Kidney glomerular epithelial cell (primary cell): ENCODE data around the gene SETD3.

ENCODE experiments used
- DNase-seq: peaks from one replicate; lab custom pipeline; 2025; lab: John Stamatoyannopoulos, UW

Gene SETD3

DNA sequence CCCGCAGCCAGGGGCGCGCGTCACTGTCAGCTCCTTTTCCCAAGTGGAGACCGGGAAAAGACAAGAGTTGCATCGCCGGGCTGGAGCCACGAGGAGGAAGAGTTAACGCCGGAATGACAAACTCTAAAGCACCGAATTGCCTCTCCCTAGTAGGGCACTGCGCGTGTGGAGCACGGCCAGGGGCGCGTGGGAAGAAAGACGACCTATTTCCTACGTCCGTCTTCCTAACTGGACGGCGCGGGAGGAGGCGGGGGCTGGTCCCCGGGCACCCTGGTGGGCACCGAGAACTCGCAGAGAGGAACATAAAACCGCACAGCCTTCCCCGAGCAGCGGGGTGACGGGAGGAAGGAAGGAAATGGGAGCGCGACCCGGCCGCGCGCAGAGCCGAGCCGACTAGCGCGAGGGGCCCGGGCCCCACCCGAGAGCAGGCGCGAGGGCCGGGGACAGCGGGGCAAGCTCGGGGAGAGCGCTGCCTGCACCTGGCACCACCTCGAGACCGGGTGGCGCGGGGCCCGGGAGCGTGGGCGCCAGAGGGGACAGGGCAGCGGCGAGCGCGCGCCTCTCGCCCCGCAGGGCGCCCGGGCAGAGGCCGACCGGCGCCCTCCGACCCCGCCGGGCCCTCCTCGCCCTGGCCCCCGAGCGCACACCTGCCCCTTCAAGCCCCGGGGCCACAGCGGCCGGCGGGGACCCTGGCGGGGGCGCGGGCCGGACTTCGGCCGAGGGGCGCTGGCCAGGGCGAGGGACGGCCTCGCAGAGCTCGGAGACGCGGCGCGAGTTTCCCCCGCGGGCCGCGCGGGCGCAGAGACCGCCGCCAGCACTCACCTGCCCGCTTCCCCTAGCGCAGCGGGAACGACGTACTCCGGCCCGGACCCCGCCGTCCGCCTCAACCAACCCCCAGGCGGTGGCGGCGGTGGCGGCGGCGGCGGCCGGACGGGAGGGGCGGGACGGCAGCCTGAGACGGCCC, at the start of gene SETD3:
Gene SETD3, minus strand, starts transcription at position 954 of the 964 bp plus-strand sequence. CDS start 15,054 bp downstream, outside the sequence.
- peak; percentile 18 for DNase-seq

DNA sequence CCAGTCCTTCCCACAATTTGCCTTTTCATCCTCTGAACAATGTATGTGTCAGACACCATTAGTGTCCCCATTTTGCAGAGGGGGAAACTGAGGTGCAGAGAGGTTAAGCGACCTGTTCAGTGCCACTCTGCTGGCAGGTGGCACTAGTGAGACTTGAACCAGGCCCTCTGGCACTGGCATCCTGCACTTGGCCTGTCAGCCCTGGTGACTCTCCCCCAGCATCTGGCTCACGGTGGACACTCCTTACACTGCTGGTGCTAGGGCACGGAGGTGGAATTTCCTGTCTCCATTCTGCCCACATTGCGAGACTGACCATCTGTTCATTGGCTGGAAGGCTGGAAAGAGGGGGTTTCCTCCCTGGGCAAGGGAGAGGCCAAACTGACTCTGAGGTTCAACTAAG, 49.2 kb upstream of the SETD3 start:
- DNase-seq, result no peak

DNA sequence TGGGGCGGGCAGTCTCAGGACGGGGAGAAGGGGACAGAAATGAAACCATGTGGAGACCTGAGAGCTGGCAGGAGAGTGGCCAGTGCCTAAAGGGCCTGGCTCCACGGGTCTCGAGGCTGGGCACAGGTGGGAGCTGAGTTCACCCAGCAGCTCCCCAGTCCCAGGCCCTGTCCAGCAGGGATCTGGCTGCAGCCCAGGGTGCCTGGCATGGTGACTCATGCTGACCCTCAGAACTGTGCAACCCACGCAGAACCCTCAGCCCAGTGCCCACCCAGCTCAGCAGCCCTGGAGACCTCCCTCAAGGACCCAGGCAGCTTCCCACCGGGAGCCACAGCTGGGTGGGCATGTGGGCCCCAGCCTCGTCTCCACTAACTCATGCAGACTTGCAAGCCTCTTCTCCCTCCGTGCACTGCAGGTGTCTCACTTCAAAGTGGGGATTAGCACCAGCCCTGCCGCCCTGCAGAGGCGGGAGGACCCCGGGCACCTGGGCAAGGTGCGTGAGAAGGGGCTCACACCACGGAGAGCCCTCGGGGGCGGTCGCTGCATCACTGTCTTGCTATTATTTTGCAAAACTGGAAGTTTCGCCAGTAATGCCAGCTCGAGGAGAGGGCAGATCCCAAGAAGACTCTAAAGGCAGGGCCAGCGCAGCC, 46.9 kb upstream of the SETD3 start:
- no peak for DNase-seq

DNA sequence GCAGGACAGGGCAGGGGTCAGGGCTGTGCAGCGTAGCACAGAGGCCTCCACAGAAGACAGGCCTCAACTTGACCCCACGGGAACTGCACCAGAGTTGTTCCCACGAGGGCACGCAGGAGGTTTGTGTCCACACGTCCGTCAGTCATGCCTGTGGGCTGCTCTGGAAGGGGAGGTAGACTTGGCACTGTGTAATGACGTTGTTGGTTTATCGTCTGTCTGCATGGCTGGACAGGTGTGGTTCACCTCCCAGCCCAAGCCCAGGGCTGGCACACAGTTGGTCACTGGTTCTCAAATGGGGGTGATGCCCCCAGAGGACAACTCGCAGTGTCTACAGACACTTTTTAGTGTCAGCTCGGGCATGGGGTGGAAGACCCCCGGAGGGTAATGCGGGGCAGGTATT, 46.4 kb upstream of the SETD3 start:
- no peak for DNase-seq

DNA sequence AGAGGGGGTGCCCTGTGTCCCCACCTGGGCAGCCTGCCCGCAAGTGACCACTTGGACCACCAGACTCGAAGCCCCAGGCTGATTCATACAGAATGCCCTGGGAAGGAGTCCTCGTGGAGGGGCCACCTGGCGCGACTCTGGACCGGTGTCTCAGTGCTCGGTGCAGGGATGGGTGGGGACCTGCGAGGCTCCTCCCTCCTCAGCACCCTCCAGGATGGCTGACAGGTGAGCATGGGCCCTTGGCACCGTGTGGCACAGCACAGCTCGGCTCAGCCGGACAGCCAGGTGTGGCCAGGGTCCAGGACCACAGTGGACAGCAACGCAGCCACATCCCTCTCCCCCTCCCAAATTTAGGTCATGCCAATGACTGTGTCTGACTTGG, 45.0 kb upstream of the SETD3 start:
- no peak for DNase-seq

DNA sequence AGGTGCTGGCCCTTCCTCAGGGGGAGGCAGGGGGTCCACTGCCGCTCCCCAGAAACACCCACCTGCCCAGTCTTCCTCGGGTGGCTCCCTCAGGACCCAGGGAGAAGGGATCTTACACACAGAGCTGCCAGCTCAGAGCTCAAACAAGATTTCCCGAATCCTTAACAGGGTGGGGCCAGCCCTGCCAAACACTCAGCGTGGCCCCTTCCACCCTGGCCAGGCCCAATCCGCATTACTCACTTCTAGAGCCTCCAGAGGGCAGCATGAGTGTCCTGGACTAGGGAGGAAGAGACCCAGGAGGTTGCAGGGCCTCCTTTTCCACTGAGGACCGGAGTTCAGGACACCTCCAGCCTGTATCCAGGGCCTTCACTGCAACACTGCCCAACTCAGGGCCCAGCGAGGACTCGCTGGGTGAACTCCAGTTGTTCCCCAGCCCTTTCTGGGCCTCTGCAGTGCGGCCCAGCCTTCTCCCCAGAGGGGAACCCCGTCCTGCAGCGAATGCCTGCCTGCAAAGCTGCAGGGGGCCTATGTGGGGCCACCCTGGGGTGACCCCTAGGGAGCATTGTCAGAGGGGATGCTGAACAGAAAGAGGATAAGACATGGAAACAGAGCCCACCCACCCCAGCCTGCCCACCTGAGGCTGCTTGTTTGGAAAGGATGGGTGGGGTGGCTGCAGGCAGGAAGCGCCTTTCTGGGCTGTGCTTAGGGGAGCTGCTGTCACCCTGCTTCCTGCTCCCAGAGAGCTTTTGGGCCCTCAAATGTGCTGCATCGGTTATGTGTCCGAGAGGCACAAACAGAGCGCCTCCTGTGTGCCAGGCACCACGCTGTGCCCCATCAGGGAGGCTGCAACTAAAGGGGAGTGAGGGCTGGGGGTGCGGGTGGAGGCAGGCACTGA, 44.4 kb upstream of the SETD3 start:
- DNase-seq, result peak; percentile 7

DNA sequence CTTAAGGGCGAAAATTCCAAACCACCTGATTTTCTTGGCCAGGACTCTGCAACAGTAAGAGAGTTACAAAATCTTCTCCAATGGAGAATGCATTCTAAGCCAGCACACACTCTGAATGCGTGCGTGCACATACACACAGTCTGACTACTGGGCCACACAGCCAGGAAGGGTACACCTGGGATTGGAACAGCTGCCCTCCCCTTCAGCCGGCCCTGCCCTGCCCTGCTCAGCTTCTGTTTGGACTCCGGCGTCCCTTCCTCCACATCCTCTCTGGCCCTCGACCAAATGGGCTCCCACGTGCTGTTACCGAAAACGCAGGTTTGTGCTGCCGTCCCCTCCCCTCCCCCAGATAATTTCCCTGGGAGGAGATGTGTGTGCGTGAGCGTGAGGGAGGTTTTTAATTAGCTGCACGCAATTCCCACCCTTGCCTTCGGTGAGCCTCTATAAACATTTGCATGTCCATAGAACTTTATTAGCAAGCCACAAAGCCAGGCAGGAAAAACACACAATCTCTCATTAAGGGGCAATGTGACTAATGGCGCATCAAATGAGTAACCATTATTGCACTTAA, 43.5 kb upstream of the SETD3 start:
- DNase-seq, result no peak

DNA sequence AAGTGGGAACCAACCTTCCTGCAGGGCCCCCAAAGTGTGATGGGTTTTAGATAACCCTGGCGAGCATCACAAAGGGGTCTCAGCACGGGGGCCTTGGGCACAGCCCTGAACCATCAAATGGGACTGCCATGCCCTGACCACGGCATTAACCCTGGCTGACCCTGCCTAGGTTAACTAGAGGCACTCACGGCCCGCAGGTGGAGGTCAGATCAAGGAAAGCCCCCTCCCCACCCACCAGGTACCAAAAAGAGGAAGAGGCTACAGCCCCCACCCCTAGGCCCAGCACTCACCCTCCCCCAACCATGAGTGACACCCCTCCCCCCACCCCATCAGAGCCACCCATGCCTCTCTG, 43.0 kb upstream of the SETD3 start:
- no peak for DNase-seq

DNA sequence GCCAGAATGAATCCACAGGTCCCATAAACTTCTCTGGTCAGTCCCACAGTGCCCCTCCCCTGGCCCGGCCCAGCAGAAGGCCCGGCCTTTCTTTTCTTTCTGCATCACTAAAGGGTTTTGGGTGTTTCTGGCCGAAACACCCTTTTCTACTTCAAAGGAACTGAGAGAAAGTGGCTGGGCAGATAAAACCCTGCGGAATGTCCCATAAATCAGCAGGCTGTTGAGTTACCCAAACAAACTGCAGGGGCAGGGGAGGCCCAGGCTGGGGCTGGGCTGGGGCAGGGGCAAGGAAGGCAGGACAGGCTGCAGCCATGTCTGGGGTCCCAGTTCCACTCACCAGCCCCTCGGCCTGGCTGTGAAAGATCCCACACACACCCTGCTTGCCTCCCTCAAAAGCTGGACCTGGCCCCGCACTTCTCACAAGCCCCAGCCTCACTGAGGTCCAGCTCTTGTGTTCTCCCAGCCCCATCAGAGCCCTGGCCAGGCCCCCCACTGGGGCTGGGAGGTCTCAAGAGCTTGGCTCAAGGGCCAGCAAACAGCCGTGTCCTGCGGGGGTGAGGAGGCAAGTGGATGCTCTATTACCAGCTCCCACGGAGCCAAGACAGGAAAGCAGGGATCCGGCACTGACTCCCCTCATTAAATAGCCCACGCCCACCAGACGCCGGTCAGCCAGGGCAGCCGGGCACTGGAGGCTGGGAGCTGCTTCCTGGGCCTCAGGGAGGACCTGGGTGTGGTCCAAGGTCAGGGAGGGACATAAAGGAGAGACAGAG, 42.5 kb upstream of the SETD3 start:
- no peak for DNase-seq

DNA sequence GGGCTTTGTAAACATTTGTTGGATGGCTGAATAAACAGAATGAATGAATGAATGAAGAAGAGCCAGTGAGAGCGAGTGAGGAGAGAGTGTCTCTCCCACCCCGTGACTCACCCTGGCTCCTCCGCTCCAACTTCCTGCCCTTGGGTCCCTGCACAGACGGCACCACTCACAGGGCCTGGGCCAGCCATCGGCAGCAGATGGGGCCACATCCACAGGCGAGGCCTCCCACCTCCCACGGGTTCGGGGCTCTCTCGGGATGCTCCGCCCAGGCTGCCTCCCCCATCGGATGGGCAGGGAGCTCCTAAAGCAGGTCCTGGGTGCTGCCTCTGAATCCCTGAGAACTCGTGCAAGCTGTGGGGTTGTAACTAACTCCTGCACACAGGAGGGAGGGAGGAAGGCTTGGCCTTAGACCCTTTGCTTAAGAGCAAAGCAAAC, 41.8 kb upstream of the SETD3 start:
- DNase-seq, result peak; percentile 63

DNA sequence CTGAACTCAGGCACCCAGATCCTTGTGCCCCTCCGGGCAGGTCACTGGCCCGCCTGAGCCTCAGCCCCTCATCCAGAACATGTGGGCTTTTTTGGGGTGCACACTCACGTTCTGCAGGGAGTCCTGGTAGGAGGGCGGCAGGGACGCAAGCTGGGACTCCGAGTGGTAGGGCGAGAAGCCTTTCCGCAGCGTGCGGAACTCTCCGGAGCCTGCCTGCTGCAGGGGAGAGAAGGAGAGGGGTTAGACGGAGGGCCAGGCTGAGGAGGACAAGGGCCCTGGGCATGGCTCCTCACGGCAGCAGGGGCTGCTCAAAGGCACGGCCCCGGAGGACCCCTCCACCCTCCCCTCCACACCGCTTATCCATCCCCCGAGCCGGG, 41.4 kb upstream of the SETD3 start:
- DNase-seq, result no peak

DNA sequence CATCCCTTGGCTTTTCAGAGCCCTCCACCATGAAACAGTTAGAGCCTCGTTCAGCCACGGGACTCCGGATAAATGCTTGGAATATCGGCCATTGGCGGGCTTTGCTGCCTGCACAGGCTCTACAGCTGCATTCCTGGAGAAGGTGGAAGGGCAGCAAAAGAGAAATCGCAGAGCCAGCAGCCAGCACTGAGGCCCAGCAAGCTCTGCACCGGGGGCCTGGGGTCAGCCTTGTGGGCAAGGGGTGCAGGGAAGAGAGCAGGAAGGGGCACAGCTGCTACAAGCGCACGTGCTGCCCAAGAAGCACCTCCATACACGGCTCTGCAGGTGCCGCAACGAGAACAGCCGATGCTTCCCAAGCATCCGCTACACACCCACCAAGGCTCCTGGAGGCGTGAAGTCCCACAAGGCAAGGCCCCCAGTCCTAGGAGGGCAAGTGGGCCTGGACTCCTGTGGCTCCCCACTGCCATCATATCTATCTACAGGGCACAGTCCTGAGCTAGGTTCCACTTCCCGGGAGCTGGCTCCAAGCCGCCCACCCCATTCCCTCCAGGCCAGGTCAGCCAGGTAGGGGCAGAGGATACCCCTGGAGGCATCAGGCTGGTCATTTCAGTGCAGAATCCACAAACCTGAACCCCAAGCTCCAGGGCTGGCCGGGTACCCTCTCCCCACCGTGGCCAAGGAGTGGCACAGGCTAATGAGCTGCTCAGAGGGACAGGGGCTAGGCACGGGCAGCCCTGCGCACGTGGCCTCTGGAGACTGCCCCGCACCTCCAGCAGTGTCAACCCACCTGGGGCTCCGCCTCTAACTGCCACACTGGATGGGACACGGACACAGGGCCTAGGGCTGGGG, 40.7 kb upstream of the SETD3 start:
- DNase-seq, result no peak

DNA sequence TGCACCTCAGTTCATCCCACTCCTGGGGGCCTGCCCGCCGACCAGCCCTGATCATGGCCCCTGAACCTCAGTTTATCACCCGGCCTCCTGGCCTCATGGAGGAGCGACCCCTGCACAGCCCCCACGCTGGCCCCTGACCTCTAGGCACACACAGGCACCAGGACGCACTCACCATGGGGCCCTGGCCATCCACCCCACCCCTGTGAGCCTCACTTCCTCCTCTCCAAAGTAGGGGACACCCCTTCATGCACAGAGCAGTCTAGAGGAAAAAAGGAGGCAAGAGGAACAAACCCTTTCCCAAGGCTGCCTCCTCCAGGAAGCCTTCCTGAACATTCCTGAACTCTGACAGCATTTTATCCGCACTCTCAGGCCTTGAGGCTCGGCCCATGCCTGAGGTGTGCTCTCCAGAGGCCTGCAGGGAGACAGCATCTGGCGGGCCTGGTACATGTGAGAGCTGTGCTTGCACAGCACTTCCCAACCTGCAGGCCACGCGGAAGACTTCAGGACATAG, 40.0 kb upstream of the SETD3 start:
- DNase-seq, result no peak

DNA sequence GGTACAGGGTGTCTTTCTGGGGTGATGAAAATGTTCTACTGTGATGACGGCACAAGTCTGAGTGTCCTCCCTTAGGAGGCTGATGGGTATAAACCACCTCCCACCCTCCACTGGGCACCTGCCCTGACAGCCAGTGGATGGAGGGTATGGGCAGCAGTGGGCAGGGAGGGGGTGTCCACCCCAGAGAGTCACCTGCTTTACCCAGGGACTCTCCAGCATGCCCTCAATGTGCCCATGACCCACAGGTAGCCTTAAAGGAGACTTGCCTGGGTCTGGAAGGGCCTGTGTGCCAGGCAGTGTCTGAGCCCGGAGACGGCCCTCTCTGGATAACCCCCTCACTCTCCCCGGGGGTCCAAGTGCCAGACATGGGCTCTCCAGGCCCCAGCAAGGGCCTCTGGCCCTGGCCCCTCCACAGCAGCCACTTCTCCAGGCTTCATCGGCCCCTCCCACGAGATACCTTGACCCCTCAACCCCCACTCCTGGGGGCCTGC, 39.3 kb upstream of the SETD3 start:
- no peak for DNase-seq

DNA sequence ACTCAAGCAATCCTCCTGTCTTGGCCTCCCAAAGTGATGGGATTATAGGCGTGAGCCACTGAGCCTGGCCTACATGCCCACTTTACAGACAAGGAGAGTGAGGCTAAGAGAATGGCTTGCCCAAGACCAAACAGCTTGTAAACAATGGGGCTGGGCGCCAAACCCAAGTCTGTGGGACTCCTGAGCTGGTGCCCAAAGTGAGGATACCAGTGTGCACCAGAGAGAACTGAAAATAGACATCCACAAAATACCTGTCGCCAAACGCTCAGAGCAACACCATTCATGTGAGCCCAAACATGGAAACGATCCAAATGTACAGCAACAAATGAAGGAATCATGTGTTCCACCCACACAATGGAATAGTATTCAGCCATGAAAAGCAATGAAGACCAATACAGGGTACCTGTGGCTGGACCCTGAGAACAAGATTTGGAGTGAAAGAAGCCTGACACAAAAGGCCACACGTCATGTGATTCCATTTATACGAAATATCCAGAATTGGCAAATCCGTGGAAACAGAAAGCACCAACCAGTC, 38.8 kb upstream of the SETD3 start:
- no peak for DNase-seq

DNA sequence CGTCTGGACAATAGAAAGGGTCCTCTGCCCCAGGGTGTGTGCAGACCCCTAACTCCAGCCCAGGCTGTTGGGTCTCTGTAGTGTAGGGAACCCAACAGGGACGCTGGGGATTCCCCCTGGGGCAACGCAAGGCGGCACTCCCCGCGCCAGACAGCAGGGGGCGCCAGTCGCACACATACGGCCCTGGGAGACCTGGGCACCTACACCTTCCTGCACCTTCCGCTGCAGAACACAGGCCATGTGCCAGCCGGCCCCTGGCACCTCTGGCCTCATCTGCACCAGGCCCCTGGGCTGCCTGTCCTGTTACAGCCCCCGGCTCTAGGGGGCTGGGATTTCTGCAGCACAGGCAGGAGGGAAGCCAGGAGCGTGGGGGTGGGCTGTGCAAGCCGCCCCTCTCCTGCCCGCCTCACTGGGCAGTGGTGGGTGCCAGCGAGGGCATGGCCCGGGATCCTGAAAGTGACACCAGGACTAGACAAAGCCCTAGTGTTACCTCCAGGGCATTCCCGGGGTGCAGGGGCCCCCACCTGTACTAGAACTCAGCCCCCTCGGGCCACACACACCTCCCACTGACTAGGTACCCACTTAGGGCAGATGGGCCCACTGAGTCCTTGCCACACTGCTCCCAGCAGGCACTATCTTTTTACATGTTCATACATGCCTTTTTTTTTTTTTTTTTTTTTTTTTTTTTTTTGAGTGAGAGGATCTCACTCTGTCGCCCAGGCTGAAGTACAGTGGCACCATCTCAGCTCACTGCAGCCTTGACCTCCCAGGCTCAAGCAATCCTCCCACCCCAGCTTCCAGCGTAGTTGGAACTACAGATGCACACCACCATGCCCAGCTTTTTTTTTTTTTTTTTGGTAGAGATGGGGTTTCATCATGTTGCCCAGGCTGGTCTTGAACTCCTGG, 38.0 kb upstream of the SETD3 start:
- peak; percentile 35 for DNase-seq

DNA sequence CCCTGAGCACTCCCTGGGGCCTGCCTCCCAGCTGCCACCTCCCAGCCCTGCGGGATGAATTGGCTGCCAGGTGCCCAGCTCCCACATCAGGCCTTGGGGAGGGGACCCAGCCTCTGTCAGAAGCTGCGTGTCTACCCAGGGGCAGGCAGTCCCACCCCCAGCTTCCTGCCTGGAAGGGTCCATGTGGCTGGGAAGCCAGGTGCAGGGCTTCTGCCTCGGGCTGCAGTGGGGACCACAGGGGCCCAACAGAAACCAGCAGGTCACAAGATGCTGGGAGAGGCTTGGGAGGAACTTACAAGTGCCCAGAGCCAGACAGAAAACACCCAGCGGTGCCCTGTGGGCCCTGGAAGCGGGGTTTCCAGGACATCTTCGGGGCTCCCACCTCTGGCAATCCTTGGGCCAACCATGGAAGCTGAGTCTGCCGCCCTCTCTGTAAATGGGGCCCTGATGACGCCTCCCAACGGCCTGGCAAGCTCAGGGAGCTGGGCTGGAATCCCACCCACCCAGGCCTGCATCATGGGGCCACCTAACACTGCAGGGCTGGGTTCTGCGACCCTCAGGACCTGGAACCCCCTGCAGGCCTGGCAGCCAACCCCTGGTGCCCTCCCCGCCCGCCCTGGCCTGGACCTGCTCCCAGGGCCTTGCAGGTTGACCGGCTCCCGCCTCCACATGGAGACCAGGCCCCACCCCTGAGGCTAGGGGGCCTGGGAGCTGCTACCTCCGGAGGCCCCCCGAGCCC, 37.2 kb upstream of the SETD3 start:
- no peak for DNase-seq
